ENCODE measurements around the gene CAPN2. TPM values are rescaled to one million over a fixed set of nuclear protein-coding genes. Genes with fewer than 3 reads are reported as not detected.

The CAPN2 gene
- polyA plus RNA-seq, 1 of the 3 experiments (the other 2 are of a cell fraction) = 208 TPM

- 97% methylated on average over 9 of the region's 9 CpGs for WGBS (ENCODE audit: low lambda C conversion rate)
- Histone ChIP-seq H4K20me1 (ENCODE audit: insufficient read depth) (no peaks in the 10 kb centered on the region), H3K4me1 (ENCODE audit: control insufficient read depth in 1 of 2, insufficient read depth in 2 of 2, low read depth in 1 of 2, low read length in 1 of 2) (no peaks in the 10 kb centered on the region), H3K9ac (no peak overlapping the region), H3K36me3 (replicated peaks in 1 of 2; ENCODE audit: control insufficient read depth in 1 of 2, insufficient read depth in 2 of 2, low read length in 1 of 2) (peaks cover 68 to 84% of the 10 kb centered on the region in 2 experiments), H3K79me2 (ENCODE audit: insufficient read depth) (no peaks in the 10 kb centered on the region), H2AFZ (ENCODE audit: low read depth) (no peak overlapping the region), H3K4me3 (ENCODE audit: low read depth in 2 of 2, low read length in 1 of 2) (no peak overlapping the region), H3K4me2 (no peak overlapping the region), H3K27me3 (ENCODE audit: insufficient read depth) (no peaks in the 10 kb centered on the region), H3K27ac (ENCODE audit: low read depth in 2 of 2, low read length in 1 of 2) (no peak overlapping the region), H3F3A (replicated peaks; ENCODE audit: insufficient read depth) (peaks cover 7% of the 10 kb centered on the region), H3K9me3 (no peaks in the 10 kb centered on the region), H3K9me2 (no peaks in the 10 kb centered on the region)
- no peak for DNase-seq
- ChIA-PET CTCF (interaction anchor here (1.0 to 1.3 kb wide), 2 partner anchors 10 to 63 kb away, joined by 3 to 10 read pairs; no protein-coding TSS in a partner anchor), POLR2A (no interaction called here)
- TF ChIP-seq TAF1 (IDR thresholded peaks at IDR 0.05; ENCODE audit: borderline replicate concordance, low read depth, low read length) = no peak
- no peak for TF ChIP-seq USF1 (IDR thresholded peaks at IDR 0.05; ENCODE audit: borderline replicate concordance, low read depth)
- no peak for TF ChIP-seq YY1 (IDR thresholded peaks at IDR 0.05; ENCODE audit: low read depth)
- no peak for TF ChIP-seq NFIC (IDR thresholded peaks at IDR 0.05; ENCODE audit: borderline replicate concordance)
- no peak for TF ChIP-seq SMC3 (IDR thresholded peaks at IDR 0.05; ENCODE audit: low read depth, low read length)
- no peak for TF ChIP-seq POLR2AphosphoS5 (IDR thresholded peaks at IDR 0.05; ENCODE audit: low read depth, low read length)
- TF ChIP-seq GATA2 (CRISPR knock-in tag; IDR thresholded peaks at IDR 0.05) = no peak
- TF ChIP-seq NRF1 (IDR thresholded peaks at IDR 0.05; ENCODE audit: low read depth, low read length) = no peak
- no peak for TF ChIP-seq MAX (IDR thresholded peaks at IDR 0.05; ENCODE audit: low read depth)
- TF ChIP-seq GABPA (IDR thresholded peaks at IDR 0.05; ENCODE audit: low read depth) = no peak
- no peak for TF ChIP-seq ELF1 (IDR thresholded peaks at IDR 0.05)
- no peak for TF ChIP-seq RXRA (IDR thresholded peaks at IDR 0.05; ENCODE audit: borderline replicate concordance, low read depth)
- TF ChIP-seq FOXJ3 (CRISPR knock-in tag; IDR thresholded peaks at IDR 0.05) = no peak
- no peak for TF ChIP-seq MXI1 (IDR thresholded peaks at IDR 0.05; ENCODE audit: low read depth, low read length)
- TF ChIP-seq, protein P1, sequence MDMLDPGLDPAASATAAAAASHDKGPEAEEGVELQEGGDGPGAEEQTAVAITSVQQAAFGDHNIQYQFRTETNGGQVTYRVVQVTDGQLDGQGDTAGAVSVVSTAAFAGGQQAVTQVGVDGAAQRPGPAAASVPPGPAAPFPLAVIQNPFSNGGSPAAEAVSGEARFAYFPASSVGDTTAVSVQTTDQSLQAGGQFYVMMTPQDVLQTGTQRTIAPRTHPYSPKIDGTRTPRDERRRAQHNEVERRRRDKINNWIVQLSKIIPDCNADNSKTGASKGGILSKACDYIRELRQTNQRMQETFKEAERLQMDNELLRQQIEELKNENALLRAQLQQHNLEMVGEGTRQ (IDR thresholded peaks at IDR 0.05; ENCODE audit: borderline replicate concordance, low read depth, low read length) = no peak
- TF ChIP-seq MEF2A (IDR thresholded peaks at IDR 0.05; ENCODE audit: borderline replicate concordance, low read depth) = no peak
- no peak for TF ChIP-seq FOXM1 (IDR thresholded peaks at IDR 0.05; ENCODE audit: low read depth)
- TF ChIP-seq, protein P2, sequence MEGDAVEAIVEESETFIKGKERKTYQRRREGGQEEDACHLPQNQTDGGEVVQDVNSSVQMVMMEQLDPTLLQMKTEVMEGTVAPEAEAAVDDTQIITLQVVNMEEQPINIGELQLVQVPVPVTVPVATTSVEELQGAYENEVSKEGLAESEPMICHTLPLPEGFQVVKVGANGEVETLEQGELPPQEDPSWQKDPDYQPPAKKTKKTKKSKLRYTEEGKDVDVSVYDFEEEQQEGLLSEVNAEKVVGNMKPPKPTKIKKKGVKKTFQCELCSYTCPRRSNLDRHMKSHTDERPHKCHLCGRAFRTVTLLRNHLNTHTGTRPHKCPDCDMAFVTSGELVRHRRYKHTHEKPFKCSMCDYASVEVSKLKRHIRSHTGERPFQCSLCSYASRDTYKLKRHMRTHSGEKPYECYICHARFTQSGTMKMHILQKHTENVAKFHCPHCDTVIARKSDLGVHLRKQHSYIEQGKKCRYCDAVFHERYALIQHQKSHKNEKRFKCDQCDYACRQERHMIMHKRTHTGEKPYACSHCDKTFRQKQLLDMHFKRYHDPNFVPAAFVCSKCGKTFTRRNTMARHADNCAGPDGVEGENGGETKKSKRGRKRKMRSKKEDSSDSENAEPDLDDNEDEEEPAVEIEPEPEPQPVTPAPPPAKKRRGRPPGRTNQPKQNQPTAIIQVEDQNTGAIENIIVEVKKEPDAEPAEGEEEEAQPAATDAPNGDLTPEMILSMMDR (IDR thresholded peaks at IDR 0.05) = no peak
- TF ChIP-seq EP300 (IDR thresholded peaks at IDR 0.05; ENCODE audit: borderline replicate concordance in 1 of 2, low read depth in 1 of 2, low read length in 1 of 2) = no peak
- TF ChIP-seq IRF3 (IDR thresholded peaks at IDR 0.05; ENCODE audit: low read depth, low read length) = no peak
Observed at GRCh38 chr1:223758734-223759133, 46.4 kb downstream of the CAPN2 start.
